ENCODE data around the gene R3HDML.

R3HDML gene

DNA sequence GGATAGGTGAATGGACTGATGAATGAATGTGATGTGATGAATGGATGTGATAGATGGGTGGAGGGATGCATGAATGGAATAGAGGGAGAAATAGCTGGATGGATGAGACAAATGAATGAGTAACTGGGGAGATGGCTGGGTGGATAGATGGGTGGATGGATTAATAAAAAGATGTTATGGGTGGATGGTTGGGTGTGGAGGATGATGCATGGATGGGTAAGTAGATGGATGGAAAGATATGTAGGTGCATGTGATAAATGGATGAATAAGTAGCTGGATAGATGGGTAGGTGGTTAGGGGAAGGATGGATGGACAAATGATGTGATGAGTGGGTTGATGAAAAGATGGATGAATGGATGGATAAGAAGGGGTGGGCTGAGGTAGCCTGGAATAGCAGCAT, 23.4 kb downstream of the R3HDML start:
- Mint-ChIP-seq H3K27ac (no peak overlapping the region), H3K4me1 (no peaks in the 10 kb centered on the region), H3K4me3 (no peak overlapping the region), H3K9me3 (no peaks in the 10 kb centered on the region), H3K27me3 (ENCODE audit: low read depth, poor library complexity) (peaks cover 13% of the 10 kb centered on the region), H3K36me3 (ENCODE audit: low read depth) (no peaks in the 10 kb centered on the region)
- DNase-seq: no peak
- TF ChIP-seq, protein P1, sequence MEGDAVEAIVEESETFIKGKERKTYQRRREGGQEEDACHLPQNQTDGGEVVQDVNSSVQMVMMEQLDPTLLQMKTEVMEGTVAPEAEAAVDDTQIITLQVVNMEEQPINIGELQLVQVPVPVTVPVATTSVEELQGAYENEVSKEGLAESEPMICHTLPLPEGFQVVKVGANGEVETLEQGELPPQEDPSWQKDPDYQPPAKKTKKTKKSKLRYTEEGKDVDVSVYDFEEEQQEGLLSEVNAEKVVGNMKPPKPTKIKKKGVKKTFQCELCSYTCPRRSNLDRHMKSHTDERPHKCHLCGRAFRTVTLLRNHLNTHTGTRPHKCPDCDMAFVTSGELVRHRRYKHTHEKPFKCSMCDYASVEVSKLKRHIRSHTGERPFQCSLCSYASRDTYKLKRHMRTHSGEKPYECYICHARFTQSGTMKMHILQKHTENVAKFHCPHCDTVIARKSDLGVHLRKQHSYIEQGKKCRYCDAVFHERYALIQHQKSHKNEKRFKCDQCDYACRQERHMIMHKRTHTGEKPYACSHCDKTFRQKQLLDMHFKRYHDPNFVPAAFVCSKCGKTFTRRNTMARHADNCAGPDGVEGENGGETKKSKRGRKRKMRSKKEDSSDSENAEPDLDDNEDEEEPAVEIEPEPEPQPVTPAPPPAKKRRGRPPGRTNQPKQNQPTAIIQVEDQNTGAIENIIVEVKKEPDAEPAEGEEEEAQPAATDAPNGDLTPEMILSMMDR (IDR thresholded peaks at IDR 0.05): no peak

- Mint-ChIP-seq H3K4me1 (no peaks in the 10 kb centered on the region), H3K9me3 (no peaks in the 10 kb centered on the region), H3K4me3 (no peak overlapping the region), H3K36me3 (ENCODE audit: low read depth) (no peaks in the 10 kb centered on the region), H3K27ac (no peak overlapping the region), H3K27me3 (ENCODE audit: low read depth, poor library complexity) (peaks cover 14% of the 10 kb centered on the region)
- DNase-seq: no peak
- TF ChIP-seq, protein P1 (IDR thresholded peaks at IDR 0.05): no peak
These were observed 24.2 kb downstream of the R3HDML start for GRCh38 chr20:44361021-44361420.

- Mint-ChIP-seq H3K9me3 (no peaks in the 10 kb centered on the region), H3K4me3 (no peak overlapping the region), H3K27ac (no peak overlapping the region), H3K27me3 (ENCODE audit: low read depth, poor library complexity) (peaks cover 14% of the 10 kb centered on the region), H3K36me3 (ENCODE audit: low read depth) (no peaks in the 10 kb centered on the region), H3K4me1 (no peaks in the 10 kb centered on the region)
- DNase-seq: no peak
- TF ChIP-seq, protein P1 (IDR thresholded peaks at IDR 0.05): no peak
These were observed 25.7 kb downstream of the R3HDML start for GRCh38 chr20:44362466-44362940.

DNA sequence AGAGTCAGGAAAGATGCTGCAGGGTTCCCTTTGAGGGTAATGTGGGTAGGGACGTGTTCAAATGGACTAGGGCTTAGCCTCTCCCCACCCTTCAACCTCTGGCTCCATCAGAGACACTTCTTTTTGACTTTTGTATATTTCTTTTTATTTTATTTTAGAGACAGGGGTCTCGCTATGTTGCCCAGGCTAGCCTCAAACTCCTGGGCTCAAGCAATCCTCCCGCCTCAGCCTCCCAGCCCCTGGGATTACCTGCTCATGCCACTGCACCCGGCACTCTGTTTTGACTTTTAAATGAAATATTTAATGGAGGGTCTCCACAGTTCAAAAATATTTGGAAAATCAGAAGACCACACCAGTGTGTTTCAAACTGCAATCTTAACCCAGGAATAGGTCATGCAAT, 27.2 kb downstream of the R3HDML start:
- Mint-ChIP-seq H3K36me3 (ENCODE audit: low read depth) (no peaks in the 10 kb centered on the region), H3K27me3 (ENCODE audit: low read depth, poor library complexity) (peaks cover 14% of the 10 kb centered on the region), H3K27ac (no peak overlapping the region), H3K9me3 (no peaks in the 10 kb centered on the region), H3K4me1 (no peaks in the 10 kb centered on the region), H3K4me3 (no peak overlapping the region)
- TF ChIP-seq, protein P1 (IDR thresholded peaks at IDR 0.05): no peak
- no peak for DNase-seq

GRCh38 chr20:44364780-44365179, 27.9 kb downstream of the R3HDML start:
- H3K27ac Mint-ChIP-seq: no peak overlapping the region
- H3K27me3 Mint-ChIP-seq (ENCODE audit: low read depth, poor library complexity): peaks cover 14% of the 10 kb centered on the region
- no peaks in the 10 kb centered on the region for H3K9me3 Mint-ChIP-seq
- TF ChIP-seq, protein P1 (IDR thresholded peaks at IDR 0.05): no peak
- DNase-seq: no peak
- H3K4me1 Mint-ChIP-seq: no peaks in the 10 kb centered on the region
- no peak overlapping the region for H3K4me3 Mint-ChIP-seq
- no peaks in the 10 kb centered on the region for H3K36me3 Mint-ChIP-seq (ENCODE audit: low read depth)

DNA sequence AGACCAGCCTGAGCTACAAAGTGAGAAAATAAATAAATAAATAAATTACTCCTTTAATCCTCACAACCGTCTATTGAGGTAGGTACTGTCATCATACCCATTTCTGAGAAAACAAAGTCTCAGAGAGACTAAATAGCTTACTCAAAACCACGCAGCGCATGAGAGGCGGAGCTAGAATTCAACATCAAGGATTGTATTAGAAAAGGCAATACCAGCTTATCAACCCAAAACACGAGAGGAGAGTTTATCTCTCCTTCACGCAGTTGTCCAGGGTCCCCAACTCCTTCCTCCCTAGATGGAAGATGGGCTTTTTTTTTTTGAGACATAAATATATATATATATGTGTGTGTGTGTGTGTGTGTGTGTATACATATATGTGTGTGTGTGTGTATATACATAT, 30.9 kb downstream of the R3HDML start:
- H3K4me1 Mint-ChIP-seq: peaks cover 10% of the 10 kb centered on the region

More for the DNA sequence above, 30.9 kb downstream of the R3HDML start:
- no peak overlapping the region for H3K27ac Mint-ChIP-seq
- H3K4me3 Mint-ChIP-seq: no peak overlapping the region
- TF ChIP-seq, protein P1 (IDR thresholded peaks at IDR 0.05): no peak
- H3K36me3 Mint-ChIP-seq (ENCODE audit: low read depth): no peaks in the 10 kb centered on the region
- H3K9me3 Mint-ChIP-seq: no peaks in the 10 kb centered on the region
- H3K27me3 Mint-ChIP-seq (ENCODE audit: low read depth, poor library complexity): peaks cover 7% of the 10 kb centered on the region
- DNase-seq: no peak

Measured in nephron progenitor cell (in vitro differentiated cells).